GM19025 (cell line): ENCODE results near the gene CARD14.
"Not testable (repeated sequence)": the region's sequence is repeated elsewhere in the genome, so short reads cannot be mapped to it uniquely, and the experiment has no call there.

Experiments
- ATAC-seq: cut with Tn5 transposase; IDR thresholded peaks from one replicate; pipeline ENCODE4 v1.9.1; 2021; ENCODE audit warnings: mild to moderate bottlenecking, low read depth, moderate library complexity; ENCODE audit not compliant: unreplicated experiment

The CARD14 gene

GRCh38 chr17:80247561-80247960 lies 77.7 kb downstream of the CARD14 start:
- no peak for ATAC-seq

DNA sequence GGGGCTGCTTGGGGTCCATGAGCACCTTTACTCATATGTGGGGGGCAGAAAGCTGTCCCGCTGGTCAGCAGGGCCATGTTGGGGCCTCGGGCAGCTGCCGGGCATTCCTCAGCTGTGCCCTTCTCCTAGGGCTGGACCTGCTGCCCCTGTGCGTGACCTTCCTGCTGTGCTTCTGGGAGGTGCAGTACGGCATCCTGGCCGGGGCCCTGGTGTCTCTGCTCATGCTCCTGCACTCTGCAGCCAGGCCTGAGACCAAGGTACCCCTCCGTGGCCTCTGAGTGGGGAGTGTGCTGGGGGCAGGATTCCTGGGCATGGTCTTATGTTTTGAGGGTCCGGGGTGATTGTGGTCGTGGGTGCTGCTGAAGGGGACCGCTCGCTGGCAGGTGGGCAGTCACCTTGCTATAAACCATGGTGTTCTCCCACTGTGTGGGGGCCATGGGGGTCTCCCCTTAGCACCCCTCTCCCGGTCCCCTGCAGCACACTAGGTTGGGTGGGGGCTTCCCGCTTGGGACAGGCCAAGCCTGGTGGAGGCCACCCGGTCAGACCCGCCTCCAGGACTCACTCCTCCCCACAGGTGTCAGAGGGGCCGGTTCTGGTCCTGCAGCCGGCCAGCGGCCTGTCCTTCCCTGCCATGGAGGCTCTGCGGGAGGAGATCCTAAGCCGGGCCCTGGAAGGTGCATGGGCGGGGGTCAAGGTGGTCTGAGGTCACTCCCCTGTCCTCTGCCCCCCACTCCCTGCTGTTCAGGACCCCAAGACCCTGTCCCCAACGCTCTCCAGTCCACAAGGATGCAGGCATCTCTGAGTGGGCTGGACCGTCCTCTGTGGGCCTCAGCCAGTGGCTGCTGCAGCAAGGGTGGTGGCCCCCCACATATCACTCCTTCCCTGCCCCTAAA lies 78.4 kb downstream of the CARD14 start:
- no peak for ATAC-seq

GRCh38 chr17:80248894-80249710 lies 79.3 kb downstream of the CARD14 start:
- ATAC-seq, result no peak

DNA sequence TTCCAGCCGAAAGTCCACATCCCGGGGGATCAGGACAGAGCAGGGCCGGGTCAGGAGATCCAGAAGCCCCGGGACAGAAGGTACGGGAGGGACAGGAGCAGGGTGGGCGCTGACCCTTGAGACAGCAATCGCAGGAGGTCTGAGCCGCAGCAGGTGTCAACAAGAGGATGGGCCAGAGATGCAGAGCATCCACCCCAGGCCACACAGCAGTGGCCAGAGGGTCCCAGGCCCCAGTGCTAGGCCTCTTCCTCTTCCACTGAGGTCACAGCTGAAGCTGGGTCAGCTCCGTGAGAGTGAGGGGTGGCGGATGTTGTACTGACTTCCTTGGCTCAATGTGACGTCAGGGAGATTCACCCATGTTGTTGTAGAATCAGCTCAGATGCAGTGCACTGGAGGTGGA lies 82.1 kb downstream of the CARD14 start:
- ATAC-seq, result no peak

DNA sequence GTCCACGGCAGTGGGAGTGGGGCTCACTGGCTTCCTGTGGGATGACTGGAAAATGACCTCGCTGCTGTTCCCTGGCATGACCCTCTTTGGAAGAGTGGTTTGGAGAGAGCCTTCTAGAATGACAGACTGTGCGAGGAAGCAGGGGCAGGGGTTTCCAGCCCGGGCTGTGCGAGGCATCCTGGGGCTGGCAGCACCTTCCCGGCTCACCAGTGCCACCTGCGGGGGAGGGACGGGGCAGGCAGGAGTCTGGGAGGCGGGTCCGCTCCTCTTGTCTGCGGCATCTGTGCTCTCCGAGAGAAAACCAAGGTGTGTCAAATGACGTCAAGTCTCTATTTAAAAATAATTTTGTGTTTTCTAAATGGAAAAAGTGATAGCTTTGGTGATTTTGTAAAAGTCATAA lies 83.0 kb downstream of the CARD14 start:
- ATAC-seq, result no peak

- no peak for ATAC-seq
Observed at GRCh38 chr17:80253631-80254395, 84.0 kb downstream of the CARD14 start.

- peak; percentile 51 for ATAC-seq
Observed at GRCh38 chr17:80254396-80255251, 84.8 kb downstream of the CARD14 start.

DNA sequence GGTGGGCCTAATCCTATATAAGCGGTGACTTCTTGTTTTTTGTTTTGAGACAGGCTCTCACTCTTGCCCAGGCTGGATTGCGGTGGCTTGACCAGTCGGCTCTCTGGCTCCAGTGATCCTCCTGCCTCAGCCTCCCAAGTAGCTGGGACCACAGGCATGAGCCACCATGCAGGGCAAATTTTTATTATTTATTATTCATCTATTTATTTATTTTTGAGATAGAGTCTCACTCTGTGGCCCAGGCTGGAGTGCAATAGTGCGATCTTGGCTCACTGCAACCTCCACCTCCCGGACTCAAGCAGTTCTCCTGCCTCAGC lies 86.2 kb downstream of the CARD14 start:
- ATAC-seq, result no peak

DNA sequence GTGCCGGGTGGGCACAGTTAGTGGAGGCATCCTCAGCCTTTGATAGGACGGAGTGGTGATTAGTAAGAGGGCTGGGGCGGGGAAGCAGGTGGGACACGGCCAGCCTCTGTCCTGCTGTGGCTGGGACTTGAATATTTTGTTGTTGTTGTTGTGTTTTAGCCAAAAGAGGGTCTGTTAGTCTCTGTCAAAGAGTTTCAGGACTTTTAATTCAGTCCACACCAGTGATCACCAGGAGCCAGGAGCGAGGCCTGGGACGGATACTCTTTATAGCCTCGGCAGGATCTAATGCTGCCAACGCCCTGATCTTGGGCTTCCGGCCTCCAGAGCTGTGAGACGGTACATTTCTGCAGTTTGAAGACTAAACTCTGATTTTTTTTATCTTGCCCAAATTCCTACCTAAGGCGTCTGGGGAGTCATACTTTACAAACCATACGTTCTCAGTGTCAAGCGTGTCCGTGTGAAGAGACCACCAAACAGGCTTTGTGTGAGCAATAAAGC lies 87.9 kb downstream of the CARD14 start:
- ATAC-seq, result no peak

DNA sequence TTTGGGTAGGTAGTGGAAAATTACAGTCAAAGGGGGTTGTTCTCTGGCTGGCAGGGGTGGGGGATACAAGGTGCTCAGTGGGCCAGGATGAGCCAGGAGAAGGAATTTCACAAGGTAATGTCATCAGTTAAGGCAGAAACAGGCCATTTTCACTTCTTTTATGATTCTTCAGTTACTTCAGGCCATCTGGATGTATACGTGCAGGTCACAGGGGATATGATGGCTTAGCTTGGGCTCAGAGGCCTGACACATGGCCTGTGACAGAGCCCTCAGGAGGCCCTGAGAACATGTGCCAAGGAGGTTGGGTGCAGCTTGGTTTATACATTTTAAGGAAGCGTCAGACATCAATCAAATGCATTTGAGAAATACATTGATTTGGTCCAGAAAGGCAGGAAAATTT lies 88.5 kb downstream of the CARD14 start:
- not testable (repeated sequence) for ATAC-seq
